Melanocyte of skin (primary cell): ENCODE data around the gene XRCC3. TPM values are rescaled to one million over a fixed set of nuclear protein-coding genes. Genes with fewer than 3 reads are reported as not detected.

ENCODE experiments used
- small RNA-seq, 2 donors: library from RNA; depleted of rRNA; stranded (forward); fragments of <200 nt; gene quantifications; one replicate each; pipeline ENCODE3, GENCODE V24; 2012
- total RNA-seq, 2 donors: library from RNA; depleted of rRNA; stranded (reverse); fragments of >200 nt; gene quantifications; 2 replicates each; pipeline ENCODE4 v1.2.3, GENCODE V29; 2012

The XRCC3 gene
- total RNA-seq: 10 to 100 TPM; 18.9 to 38.3 TPM

DNA sequence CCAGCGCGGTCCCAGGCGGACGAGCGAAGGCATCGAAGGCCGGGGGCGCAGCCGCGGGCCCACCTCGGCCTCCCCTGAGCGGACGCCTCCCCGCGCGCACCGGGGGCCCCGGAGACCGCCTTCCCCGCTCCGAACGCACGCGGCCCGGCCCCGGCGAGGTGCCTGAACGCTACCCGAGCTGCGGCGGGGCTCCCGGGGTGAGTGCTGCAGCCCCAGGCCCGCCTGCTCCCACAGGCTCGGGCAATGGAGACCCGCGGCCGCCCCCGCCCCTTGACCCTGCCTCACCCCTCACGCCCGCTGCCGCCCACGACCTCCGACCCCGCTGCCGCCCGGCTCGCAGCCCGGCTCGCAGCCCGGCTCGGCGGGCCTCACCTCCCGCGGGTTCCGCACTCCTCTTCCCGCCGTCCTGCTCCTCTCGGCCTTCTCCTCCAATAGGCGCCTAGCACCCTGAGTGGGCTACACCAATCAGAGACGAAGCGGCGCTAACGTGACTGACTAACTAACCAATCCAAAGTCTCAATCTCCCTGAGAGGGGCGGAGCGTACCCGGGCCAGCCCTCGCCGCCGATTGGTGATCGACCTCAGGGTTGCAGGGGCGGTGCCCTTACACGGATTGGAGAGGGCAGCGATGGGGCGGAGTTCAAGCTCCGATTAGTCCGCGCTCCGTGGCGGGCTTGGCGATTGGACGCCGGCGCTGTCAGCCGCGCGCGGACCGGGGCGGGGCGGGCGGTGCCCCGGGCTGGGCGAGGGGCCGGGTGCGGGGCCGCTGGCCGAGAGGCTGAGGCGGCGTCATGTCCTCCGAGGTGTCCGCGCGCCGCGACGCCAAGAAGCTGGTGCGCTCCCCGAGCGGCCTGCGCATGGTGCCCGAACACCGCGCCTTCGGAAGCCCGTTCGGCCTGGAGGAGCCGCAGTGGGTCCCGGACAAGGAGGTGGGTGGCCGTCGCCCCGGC, at the start of gene XRCC3, which contains the start of gene ZFYVE21:
Gene XRCC3 (minus strand): TSS at position 400 of the 949 bp plus-strand sequence. CDS start 4,364 bp downstream, outside the sequence.
Gene ZFYVE21 (plus strand): TSS at position 759 of the 949 bp plus-strand sequence. CDS start 32 bp downstream, at position 791.

Small RNAs within 50 kb of the gene (small RNA-seq; reads per million reads assigned to genes)
- 0 reads per million in 2 donors for gene RF00019

Other genes with a start within 250 kb of the XRCC3 start
- gene CKB, start 192.6 kb downstream of the XRCC3 start, total RNA-seq: 1 to 10 TPM; 4.1 to 5.7 TPM
- 10 to 100 TPM in 1 of 2 donors, 1 to 10 TPM in 1; 7.2 to 12.0 TPM for gene TRMT61A, start 186.3 kb downstream of the XRCC3 start, total RNA-seq
- gene BAG5, start 152.8 kb downstream of the XRCC3 start, total RNA-seq: 10 to 100 TPM; 18.9 to 31.6 TPM
- gene COA8, start 152.5 kb downstream of the XRCC3 start, total RNA-seq: 10 to 100 TPM; 10.7 to 16.7 TPM
- 100 to 1,000 TPM; 122 to 137 TPM for gene KLC1, start 86.2 kb downstream of the XRCC3 start, total RNA-seq
- gene ZFYVE21, start 359 bp upstream of the XRCC3 start, total RNA-seq: 10 to 100 TPM; 35.8 to 46.3 TPM
- gene PPP1R13B, start 132.1 kb upstream of the XRCC3 start, total RNA-seq: 1 to 10 TPM; 2.0 to 3.1 TPM
- 1 to 10 TPM in 1 of 2 donors, under 1 TPM in 1; 0.33 to 1.0 TPM for gene TDRD9, start 213.0 kb upstream of the XRCC3 start, total RNA-seq
- not detected for gene RD3L, start 227.1 kb upstream of the XRCC3 start, total RNA-seq